ENCODE measurements around the gene ARHGEF19.

ARHGEF19 gene

DNA sequence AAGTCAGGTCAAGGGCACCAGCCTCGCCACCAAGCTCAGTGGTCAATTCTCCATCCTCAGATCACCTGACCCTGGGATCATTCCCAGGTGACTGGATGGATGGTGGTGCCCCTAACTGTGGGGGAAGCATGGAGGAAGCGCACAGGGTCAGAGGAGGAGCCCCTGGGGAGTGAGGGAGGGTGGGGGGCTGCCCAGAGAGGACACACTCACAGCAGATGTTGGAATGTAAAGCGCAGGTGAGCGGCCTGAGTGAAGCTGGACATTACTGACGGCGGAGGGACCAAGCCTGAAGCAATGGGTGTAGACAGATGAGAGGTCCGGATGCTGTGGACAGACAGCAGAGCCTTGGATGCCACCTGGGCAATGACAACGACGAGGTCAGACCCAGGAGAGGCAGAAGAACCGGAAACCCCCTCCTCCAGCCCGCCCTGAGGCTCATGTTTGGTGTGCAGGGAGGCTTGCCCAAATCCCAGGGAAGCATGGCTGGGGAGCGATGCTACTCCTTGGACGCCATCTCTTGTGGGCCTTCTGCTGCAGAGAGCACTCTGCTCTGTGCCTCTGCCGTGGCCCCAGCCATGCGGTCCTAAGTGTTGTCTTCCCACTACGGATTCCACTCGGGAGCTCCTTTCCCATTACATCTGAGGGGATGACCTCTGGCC is 30.2 kb upstream of the ARHGEF19 start:
- Mint-ChIP-seq H3K4me3 (no peak overlapping the region), H3K27me3 (ENCODE audit: low read depth) (peaks cover 5% of the 10 kb centered on the region), H3K9me3 (no peaks in the 10 kb centered on the region), H3K4me1 (peaks cover 23% of the 10 kb centered on the region), H3K36me3 (ENCODE audit: low read depth) (peaks cover 6% of the 10 kb centered on the region), H3K27ac (no peak overlapping the region)
- TF ChIP-seq, protein P1, sequence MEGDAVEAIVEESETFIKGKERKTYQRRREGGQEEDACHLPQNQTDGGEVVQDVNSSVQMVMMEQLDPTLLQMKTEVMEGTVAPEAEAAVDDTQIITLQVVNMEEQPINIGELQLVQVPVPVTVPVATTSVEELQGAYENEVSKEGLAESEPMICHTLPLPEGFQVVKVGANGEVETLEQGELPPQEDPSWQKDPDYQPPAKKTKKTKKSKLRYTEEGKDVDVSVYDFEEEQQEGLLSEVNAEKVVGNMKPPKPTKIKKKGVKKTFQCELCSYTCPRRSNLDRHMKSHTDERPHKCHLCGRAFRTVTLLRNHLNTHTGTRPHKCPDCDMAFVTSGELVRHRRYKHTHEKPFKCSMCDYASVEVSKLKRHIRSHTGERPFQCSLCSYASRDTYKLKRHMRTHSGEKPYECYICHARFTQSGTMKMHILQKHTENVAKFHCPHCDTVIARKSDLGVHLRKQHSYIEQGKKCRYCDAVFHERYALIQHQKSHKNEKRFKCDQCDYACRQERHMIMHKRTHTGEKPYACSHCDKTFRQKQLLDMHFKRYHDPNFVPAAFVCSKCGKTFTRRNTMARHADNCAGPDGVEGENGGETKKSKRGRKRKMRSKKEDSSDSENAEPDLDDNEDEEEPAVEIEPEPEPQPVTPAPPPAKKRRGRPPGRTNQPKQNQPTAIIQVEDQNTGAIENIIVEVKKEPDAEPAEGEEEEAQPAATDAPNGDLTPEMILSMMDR (IDR thresholded peaks at IDR 0.05; ENCODE audit: unreplicated experiment in 3 of 3): no peak

GRCh38 chr1:16241221-16241708 is 28.8 kb upstream of the ARHGEF19 start:
- Mint-ChIP-seq H3K27ac (peak overlapping the region in 1 of 3 experiments; percentile 36), H3K9me3 (no peaks in the 10 kb centered on the region), H3K36me3 (ENCODE audit: low read depth) (no peaks in the 10 kb centered on the region), H3K4me1 (peaks cover 22% of the 10 kb centered on the region), H3K27me3 (ENCODE audit: low read depth) (peaks cover 5% of the 10 kb centered on the region), H3K4me3 (no peak overlapping the region)
- TF ChIP-seq, protein P1 (IDR thresholded peaks at IDR 0.05; ENCODE audit: unreplicated experiment in 3 of 3): no peak

GRCh38 chr1:16239972-16240491 is 27.6 kb upstream of the ARHGEF19 start:
- TF ChIP-seq, protein P1 (IDR thresholded peaks at IDR 0.05; ENCODE audit: unreplicated experiment in 3 of 3): no peak
- H3K9me3 Mint-ChIP-seq: no peaks in the 10 kb centered on the region
- H3K4me1 Mint-ChIP-seq: peaks cover 26% of the 10 kb centered on the region
- H3K36me3 Mint-ChIP-seq (ENCODE audit: low read depth): no peaks in the 10 kb centered on the region
- peak overlapping the region in 1 of 3 experiments; percentile 66 for H3K27ac Mint-ChIP-seq
- peaks cover 5% of the 10 kb centered on the region for H3K27me3 Mint-ChIP-seq (ENCODE audit: low read depth)
- peak overlapping the region in 1 of 3 experiments; percentile 14 for H3K4me3 Mint-ChIP-seq

DNA sequence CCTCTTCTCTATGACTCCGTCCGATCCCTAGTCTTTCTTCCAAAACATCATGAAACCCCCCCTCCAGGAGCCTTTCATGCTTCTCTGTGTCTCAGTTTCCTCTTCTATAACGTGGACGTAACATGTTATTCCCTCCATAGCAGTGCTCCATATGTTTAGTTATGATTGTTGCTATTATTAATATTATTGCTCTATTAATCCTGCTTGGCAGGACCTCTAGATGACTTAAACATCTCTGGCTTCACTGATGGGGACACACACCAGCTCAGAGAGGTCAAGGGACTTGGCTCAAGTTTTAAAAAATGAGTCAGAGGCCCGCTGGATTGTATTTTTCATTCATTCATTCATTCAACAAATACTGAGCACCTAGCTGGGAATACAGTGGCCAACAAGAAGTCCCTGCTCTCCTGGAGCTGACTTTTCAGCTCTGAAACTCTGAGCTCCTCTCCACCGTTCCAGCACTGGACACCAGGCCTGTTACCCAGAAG is 24.9 kb upstream of the ARHGEF19 start:
- H3K27ac Mint-ChIP-seq: peak overlapping the region; percentile 71 to 88 (median 82)
- H3K4me1 Mint-ChIP-seq: peaks cover 21% of the 10 kb centered on the region
- peaks cover 5% of the 10 kb centered on the region for H3K27me3 Mint-ChIP-seq (ENCODE audit: low read depth)
- no peaks in the 10 kb centered on the region for H3K36me3 Mint-ChIP-seq (ENCODE audit: low read depth)
- TF ChIP-seq, protein P1 (IDR thresholded peaks at IDR 0.05; ENCODE audit: unreplicated experiment in 3 of 3): no peak
- H3K4me3 Mint-ChIP-seq: peak overlapping the region; percentile 87 to 91 (median 88)
- H3K9me3 Mint-ChIP-seq: no peaks in the 10 kb centered on the region

- TF ChIP-seq, protein P1 (IDR thresholded peaks at IDR 0.05; ENCODE audit: unreplicated experiment in 3 of 3): peak in 1 of 3 experiments; percentile 3
- Mint-ChIP-seq H3K9me3 (no peaks in the 10 kb centered on the region), H3K4me1 (peaks cover 21% of the 10 kb centered on the region), H3K27ac (peak within 1 kb of the TSS; percentile 71 to 92 (median 88)), H3K36me3 (ENCODE audit: low read depth) (no peaks in the 10 kb centered on the region), H3K4me3 (peak within 1 kb of the TSS; percentile 87 to 91 (median 88)), H3K27me3 (ENCODE audit: low read depth) (peaks cover 5% of the 10 kb centered on the region)
Observed at GRCh38 chr1:16236511-16237342, 24.3 kb upstream of the ARHGEF19 start, which contains the start of gene CPLANE2. Gene CPLANE2, minus strand, starts transcription at chr1:16237183. Its CDS starts 441 bp downstream, at chr1:16236742.
